Stimulated activated naive CD8-positive, alpha-beta T cell treated with anti-CD3 and anti-CD28 coated beads, Interleukin-15, Interleukin-2, amounts not matched to agents 100 U/mL and 50 U/mL, for 24 hours (primary cell): ENCODE results near the gene ANO6.
"Not testable (repeated sequence)": the region's sequence is repeated elsewhere in the genome, so short reads cannot be mapped to it uniquely, and the experiment has no call there.

ENCODE experiments used
- ATAC-seq: fragments of 150-1000 bp; cut with Tn5 transposase; one replicate; pipeline ENCODE4 v1.10.0; 2021
- DNase-seq: peaks from one replicate; pipeline ENCODE4 v3.0.0; 2021

ANO6 gene

DNA sequence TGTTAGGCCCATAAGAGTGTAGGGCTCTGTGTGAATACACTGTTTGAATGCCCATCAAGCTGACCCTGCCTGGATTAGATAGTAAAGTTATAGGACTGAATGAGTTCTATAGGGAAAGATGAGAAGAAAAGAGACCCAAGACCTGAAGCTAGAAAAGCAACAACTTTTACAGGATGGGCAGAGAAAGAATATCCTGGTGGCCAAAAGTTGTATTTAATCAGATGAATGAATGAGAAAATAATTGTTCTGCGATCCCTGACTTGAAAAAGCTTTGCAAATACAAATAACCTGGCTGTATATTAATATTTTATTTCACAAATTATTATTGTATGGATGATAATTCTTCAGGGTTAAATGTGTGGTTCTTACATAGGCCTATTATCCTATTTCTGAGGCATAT lies 2.8 kb upstream of the ANO6 start:
- no peak for ATAC-seq
- no peak for DNase-seq

DNA sequence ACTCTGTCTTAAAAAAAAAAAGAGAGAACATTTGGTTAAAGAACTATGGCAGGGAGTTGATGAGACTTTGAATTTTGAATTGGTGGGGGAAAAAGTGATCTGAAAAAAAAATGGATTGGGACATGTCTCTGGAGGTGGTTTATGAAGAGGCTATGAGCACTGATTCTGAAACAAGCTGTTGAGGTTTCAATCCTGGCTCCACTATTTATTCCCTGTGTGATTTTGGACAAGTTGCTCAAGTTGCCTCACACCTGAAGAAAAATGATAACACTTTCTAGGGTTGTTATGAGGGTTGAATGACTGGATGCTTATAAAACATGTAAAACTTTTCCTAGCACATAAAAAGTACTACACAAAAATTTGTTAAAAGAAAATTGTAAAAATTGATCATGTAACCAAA lies 1.8 kb upstream of the ANO6 start:
- ATAC-seq (no peak), DNase-seq (no peak)

GRCh38 chr12:45214749-45215418 lies 1.0 kb upstream of the ANO6 start:
- DNase-seq, result peak; percentile 11
- no peak for ATAC-seq

DNA sequence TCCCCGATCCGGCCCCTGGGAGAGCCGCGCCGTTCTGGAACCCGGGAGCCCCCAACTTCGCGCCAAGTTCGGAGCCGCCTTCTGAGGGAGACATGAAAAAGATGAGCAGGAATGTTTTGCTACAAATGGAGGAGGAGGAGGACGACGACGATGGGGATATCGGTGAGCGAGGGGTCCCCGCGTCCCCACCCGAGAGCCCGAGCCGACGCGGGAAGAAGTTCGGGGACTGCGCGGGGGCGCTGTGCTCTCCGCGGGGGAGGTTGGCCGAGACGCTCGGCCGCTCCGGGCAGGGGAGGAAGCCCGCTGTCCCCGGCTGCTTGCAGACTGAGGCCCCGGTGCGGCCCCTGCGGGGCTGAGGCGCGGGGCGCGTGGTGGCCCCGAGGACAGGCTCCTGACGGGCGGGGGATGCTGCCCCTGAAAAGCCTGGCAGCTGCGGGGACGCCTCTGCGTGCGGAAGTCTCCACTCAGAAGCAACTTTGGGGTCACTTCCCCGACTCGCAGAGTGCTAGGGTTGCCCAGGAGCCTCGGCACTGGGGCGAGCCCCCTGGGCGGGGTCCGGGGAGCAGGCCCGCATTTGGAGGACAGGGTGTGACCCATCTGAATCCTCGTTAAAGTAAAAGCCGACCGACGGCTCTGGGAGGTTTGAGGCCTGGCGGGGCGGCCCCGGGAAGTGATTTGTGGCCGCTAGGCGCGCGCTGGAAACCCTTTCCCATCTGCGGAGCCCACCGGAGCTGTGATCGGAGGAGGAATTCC lies 511 bp downstream of the ANO6 start:
- peak; percentile 48 for ATAC-seq
- peak; percentile 55 for DNase-seq

DNA sequence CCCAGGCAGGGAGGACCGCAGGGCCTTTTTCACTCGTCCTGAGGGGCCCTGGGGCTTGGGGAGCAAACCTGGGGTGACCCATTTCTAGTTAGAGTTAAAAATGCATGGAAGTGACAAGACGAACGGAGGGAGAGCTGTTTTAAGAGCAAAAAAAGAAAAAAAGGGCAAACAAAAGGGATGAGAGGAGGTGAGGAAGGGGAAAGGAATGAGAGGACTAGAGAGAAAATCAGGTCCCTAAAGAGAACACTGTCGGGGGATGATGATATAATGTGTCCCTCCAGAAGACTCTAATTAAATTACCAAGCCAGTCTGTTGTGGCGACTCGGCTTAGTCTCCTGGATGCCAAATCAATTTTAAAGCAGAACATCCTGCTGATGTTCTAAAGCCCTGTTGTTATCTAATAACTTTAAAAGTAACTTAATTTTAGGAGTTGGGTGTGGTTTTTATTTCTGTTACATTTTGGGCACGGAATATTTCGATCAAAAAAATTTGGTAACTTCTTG lies 1.1 kb downstream of the ANO6 start:
- ATAC-seq (no peak), DNase-seq (no peak)

DNA sequence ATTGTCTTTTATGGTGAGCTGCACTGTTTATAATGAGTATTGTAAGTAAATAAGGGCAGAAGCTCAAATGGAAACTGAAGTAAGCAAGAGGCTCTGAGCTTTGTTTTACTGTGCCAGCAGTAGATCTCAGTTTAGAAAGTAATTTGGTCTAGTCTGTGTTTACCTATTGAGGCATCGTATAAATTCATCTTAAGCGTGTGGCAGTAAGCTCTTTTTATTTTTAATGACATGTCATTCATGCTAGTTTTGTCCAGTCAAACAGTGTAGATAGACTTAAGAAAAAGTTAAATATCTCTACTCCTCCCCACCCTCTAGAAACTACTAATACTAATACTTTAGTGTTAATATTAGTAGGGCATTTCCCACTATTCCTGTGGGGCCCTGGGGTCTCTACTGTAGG lies 2.0 kb downstream of the ANO6 start:
- DNase-seq (no peak), ATAC-seq (no peak)

DNA sequence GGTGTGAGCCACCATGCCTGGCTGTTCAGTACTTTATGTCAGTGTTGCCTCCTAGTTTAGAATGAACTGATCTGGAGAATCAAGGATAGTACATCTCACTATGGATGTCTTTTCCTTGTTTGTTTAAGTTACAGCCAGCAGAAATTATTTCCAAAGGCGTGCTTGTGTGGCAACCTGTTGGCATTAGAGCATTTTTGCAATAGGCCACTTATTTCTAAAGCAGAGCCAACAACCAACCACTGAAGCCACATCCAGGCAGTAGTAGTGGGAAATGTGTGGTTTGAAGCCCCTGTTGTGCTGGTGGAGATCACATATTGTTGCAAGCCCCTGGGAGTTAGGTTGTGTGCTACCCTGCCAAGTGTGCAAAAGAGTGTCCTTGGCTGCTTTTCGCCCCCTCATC lies 3.7 kb downstream of the ANO6 start:
- no peak for ATAC-seq

GRCh38 chr12:45220363-45220931 lies 4.6 kb downstream of the ANO6 start:
- DNase-seq, result no peak
- no peak for ATAC-seq

More for the DNA sequence above, 3.7 kb downstream of the ANO6 start:
- no peak for DNase-seq

GRCh38 chr12:45220969-45221368 lies 5.1 kb downstream of the ANO6 start:
- no peak for DNase-seq
- no peak for ATAC-seq

- no peak for ATAC-seq
- DNase-seq, result no peak
Observed at GRCh38 chr12:45223868-45224267, 8.0 kb downstream of the ANO6 start.

GRCh38 chr12:45224311-45224710 lies 8.4 kb downstream of the ANO6 start:
- no peak for ATAC-seq
- no peak for DNase-seq

DNA sequence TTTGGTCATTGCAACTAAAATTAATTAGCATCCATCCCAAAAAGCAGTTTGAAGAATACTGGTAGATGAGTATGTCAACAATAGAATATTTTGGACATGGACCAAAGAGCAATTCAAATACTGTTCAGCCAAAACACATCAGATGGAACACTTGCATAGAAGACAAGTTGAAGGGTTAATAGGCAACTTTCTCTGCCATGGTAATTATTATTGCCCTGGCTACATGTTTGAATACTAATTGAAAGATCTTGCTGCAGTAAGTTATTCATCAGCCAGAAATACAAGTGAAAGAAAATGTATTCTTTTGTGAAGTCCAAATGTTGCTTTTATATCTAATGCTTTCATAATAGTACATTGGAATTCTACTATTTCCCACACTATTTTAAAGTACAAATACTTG lies 10.1 kb downstream of the ANO6 start:
- ATAC-seq, result no peak
- no peak for DNase-seq

- no peak for DNase-seq
- no peak for ATAC-seq
Observed at GRCh38 chr12:45227316-45228067, 11.6 kb downstream of the ANO6 start.

DNA sequence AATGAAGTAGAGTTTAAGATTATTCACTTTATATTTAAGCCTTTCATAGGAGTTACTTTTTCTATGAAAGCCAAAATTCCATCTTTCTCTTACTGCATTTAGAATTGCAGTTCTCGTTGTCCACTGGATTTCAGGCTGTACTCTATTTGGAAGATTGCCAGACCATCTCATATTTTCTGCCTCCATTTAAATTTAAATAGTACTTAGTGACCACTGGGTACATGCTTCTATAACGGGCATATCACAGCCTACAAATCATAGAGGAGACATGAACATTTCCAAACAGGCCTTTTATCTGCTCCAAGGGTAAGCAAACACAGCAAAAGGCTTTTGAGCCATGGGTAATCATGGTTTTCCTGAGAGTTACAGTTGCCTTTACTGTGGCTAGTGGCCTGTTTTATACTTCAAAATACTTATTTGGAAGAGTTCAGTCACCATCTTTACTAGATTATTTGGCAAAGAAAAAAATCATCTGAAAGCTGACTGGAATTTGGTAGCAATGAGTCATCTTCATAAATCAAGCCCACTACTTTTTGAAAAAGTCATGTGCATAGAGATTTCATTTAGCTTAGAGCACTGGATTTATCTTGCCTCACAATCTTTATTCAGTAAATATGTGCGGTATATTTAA lies 15.7 kb downstream of the ANO6 start:
- DNase-seq, result no peak
- ATAC-seq, result no peak

DNA sequence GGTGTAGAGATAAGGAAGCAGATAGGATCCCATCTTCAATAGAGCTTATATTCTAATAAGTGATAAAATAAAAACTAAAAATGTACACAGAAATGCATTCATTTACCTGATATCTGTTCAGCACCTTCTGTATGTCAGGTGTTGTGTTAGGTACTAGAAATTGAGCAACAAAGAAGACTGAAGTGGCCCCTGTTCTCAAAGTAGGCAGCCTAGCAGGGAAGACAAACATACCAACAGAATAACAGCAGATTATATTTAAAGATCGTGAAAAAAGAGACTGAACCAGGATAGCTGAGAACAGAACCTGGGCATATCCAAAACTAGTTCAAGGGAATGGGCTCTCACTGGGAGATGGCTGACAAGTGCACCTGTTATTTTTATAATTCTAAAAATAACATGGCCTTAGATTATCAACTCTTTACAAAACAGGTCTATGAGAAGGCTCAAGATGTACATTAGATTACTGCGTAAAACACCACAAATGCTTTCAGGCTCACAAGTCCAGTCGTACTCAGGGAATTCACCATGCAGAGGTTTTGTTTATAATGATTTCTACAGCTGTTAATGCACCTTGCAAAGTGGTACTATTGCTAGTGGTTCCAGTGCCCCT lies 16.4 kb downstream of the ANO6 start:
- DNase-seq (no peak), ATAC-seq (no peak)

- peak; percentile 95 for ATAC-seq
- DNase-seq, result peak; percentile 48
Observed at GRCh38 chr12:45232756-45233372, 17.0 kb downstream of the ANO6 start.

GRCh38 chr12:45234139-45234865 lies 18.4 kb downstream of the ANO6 start:
- DNase-seq (no peak), ATAC-seq (no peak)

DNA sequence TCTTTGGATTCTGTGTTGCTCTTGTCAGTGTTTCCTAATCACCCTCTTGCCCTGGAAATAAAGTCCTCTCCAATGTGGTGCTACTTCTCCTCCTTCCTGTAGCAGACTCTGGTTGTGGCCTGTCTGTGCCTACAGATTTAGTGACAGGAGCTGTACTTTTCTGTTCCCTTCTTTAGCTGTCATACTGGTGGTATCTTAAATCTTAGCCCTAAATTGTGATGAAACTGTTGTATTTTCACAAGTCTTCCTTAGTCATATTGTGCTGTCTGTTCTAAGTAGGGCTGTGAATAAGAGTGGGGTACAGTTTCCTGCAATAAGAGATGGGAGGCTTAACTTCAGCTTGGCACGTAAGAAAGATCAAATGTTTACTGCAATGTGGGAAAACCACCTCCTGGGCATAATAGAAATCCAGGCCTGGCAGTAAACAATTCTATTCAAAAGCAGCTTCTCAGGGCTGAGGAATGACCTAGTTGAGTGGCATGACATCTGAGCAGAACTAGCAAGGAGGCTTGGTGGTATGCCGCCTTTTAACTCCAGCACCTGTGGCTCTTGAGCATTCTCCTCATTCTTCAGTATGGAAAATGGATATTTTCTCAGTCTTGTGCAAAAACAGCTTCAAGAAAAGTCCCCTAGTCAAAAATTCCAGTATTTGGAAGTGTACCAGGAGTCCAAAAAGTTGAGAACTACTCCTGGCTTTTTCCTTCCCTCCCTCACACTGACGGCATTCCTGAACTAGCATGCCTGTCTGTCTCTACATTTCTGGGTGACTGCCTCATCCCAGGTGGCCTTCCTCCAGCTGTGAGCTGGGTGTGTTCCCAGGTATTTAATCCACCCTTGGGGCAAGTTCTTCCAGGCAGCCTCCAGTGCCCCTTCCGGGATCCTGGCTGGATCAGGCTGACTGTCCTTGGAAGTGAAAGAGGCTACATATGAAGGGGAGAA lies 19.5 kb downstream of the ANO6 start:
- no peak for DNase-seq
- ATAC-seq, result peak; percentile 68

DNA sequence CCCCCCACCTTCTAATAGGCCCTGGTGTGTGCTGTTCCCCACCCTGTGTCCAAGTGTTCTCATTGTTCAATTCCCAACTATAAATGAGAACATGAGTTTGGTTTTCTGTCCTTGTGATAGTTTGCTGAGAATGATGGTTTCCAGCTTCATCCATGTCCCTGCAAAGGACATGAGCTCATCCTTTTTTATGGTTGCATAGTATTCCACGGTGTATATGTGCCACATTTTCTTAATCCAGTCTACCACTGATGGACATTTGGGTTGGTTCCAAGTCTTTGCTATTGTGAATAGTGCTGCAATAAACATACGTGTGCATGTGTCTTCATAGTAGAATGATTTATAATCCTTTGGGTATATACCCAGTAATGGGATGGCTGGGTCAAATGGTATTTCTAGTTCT lies 20.5 kb downstream of the ANO6 start:
- not testable (repeated sequence) for ATAC-seq, DNase-seq
